ENCODE measurements around the gene PRKN. TPM values are rescaled to one million over a fixed set of nuclear protein-coding genes. Genes with fewer than 3 reads are reported as not detected.

PRKN gene
- total and polyA plus RNA-seq, 2 experiments from 2014 or later: 1.2 to 2.3 TPM

- Histone ChIP-seq H3K27me3 (replicated peaks; ENCODE audit: insufficient read depth) (no peaks in the 10 kb centered on the region), H2AFZ (no peak overlapping the region), H3K9me3 (ENCODE audit: low read depth) (no peaks in the 10 kb centered on the region), H3K9me2 (ENCODE audit: insufficient read depth) (no peaks in the 10 kb centered on the region), H4K20me1 (ENCODE audit: insufficient read depth) (no peaks in the 10 kb centered on the region), H3K27ac (no peak overlapping the region), H3K4me3 (no peak overlapping the region), H3K79me2 (ENCODE audit: insufficient read depth) (no peaks in the 10 kb centered on the region), H3K36me3 (ENCODE audit: low read depth) (no peaks in the 10 kb centered on the region), H3F3A (ENCODE audit: insufficient read depth) (no peaks in the 10 kb centered on the region), H3K4me1 (ENCODE audit: insufficient read depth) (no peaks in the 10 kb centered on the region), H3K9ac (no peak overlapping the region), H3K4me2 (ENCODE audit: unreplicated experiment) (no peak overlapping the region)
- TF ChIP-seq EZH2phosphoT487 (IDR thresholded peaks at IDR 0.05; ENCODE audit: insufficient read depth, low read depth): no peak
- no peak for TF ChIP-seq EZH2 (IDR thresholded peaks at IDR 0.05; ENCODE audit: insufficient read depth, poor library complexity, severe bottlenecking)
- in situ Hi-C loops (cut with MboI): no loop called here
- DNase-seq: no peak
- 40 to 47% methylated on average over 3 of the region's 3 CpGs for WGBS, 2 experiments (ENCODE audit: low coverage in 1 of 2, low lambda C conversion rate in 2 of 2, missing lambda C conversion rate in 2 of 2)
Observed at GRCh38 chr6:161564952-161565351, 1162.6 kb downstream of the PRKN start.

- no peaks in the 10 kb centered on the region for H3K9me3 ChIP-seq (ENCODE audit: low read depth)
- no peak overlapping the region for H3K9ac ChIP-seq
- H3K27me3 ChIP-seq (replicated peaks; ENCODE audit: insufficient read depth): no peaks in the 10 kb centered on the region
- no peak for DNase-seq
- H3K79me2 ChIP-seq (ENCODE audit: insufficient read depth): no peaks in the 10 kb centered on the region
- in situ Hi-C loops (cut with MboI): no loop called here
- H3K36me3 ChIP-seq (ENCODE audit: low read depth): no peaks in the 10 kb centered on the region
- WGBS, 2 experiments (ENCODE audit: low coverage in 1 of 2, low lambda C conversion rate in 2 of 2, missing lambda C conversion rate in 2 of 2): 43 to 48% methylated on average over 9 of the region's 9 CpGs
- H4K20me1 ChIP-seq (ENCODE audit: insufficient read depth): no peaks in the 10 kb centered on the region
- no peaks in the 10 kb centered on the region for H3F3A ChIP-seq (ENCODE audit: insufficient read depth)
- no peak for TF ChIP-seq EZH2 (IDR thresholded peaks at IDR 0.05; ENCODE audit: insufficient read depth, poor library complexity, severe bottlenecking)
- H3K9me2 ChIP-seq (ENCODE audit: insufficient read depth): no peaks in the 10 kb centered on the region
- no peak overlapping the region for H3K27ac ChIP-seq
- H3K4me3 ChIP-seq: no peak overlapping the region
- H3K4me2 ChIP-seq (ENCODE audit: unreplicated experiment): no peak overlapping the region
- no peak overlapping the region for H2AFZ ChIP-seq
- H3K4me1 ChIP-seq (ENCODE audit: insufficient read depth): no peaks in the 10 kb centered on the region
Observed at GRCh38 chr6:161561908-161562307, 1165.7 kb downstream of the PRKN start.

- H3K9me3 ChIP-seq (ENCODE audit: low read depth): no peaks in the 10 kb centered on the region
- no peak overlapping the region for H2AFZ ChIP-seq
- no peak overlapping the region for H3K27ac ChIP-seq
- no peak for DNase-seq
- H3K27me3 ChIP-seq (replicated peaks; ENCODE audit: insufficient read depth): no peaks in the 10 kb centered on the region
- no peaks in the 10 kb centered on the region for H3K36me3 ChIP-seq (ENCODE audit: low read depth)
- H3K9me2 ChIP-seq (ENCODE audit: insufficient read depth): no peaks in the 10 kb centered on the region
- no peaks in the 10 kb centered on the region for H3K79me2 ChIP-seq (ENCODE audit: insufficient read depth)
- H3K4me1 ChIP-seq (ENCODE audit: insufficient read depth): no peaks in the 10 kb centered on the region
- no peak overlapping the region for H3K4me3 ChIP-seq
- in situ Hi-C loops (cut with MboI): no loop called here
- H3K9ac ChIP-seq: no peak overlapping the region
- 50 to 53% methylated on average over 9 of the region's 9 CpGs for WGBS, 2 experiments (ENCODE audit: low coverage in 1 of 2, low lambda C conversion rate in 2 of 2, missing lambda C conversion rate in 2 of 2)
- TF ChIP-seq EZH2phosphoT487 (IDR thresholded peaks at IDR 0.05; ENCODE audit: insufficient read depth, low read depth) (no peak), EZH2 (IDR thresholded peaks at IDR 0.05; ENCODE audit: insufficient read depth, poor library complexity, severe bottlenecking) (no peak)
- no peaks in the 10 kb centered on the region for H3F3A ChIP-seq (ENCODE audit: insufficient read depth)
- no peak overlapping the region for H3K4me2 ChIP-seq (ENCODE audit: unreplicated experiment)
- H4K20me1 ChIP-seq (ENCODE audit: insufficient read depth): no peaks in the 10 kb centered on the region
Observed at GRCh38 chr6:161557333-161558107, 1170.0 kb downstream of the PRKN start.

GRCh38 chr6:161554883-161555282, 1172.7 kb downstream of the PRKN start:
- Histone ChIP-seq H3K36me3 (ENCODE audit: low read depth) (no peaks in the 10 kb centered on the region), H3K9me3 (ENCODE audit: low read depth) (no peaks in the 10 kb centered on the region), H3K27me3 (replicated peaks; ENCODE audit: insufficient read depth) (no peaks in the 10 kb centered on the region), H3K4me2 (ENCODE audit: unreplicated experiment) (no peak overlapping the region), H3K4me3 (no peak overlapping the region), H3K27ac (no peak overlapping the region), H3K4me1 (ENCODE audit: insufficient read depth) (no peaks in the 10 kb centered on the region), H2AFZ (no peak overlapping the region), H3F3A (ENCODE audit: insufficient read depth) (no peaks in the 10 kb centered on the region), H3K9me2 (ENCODE audit: insufficient read depth) (no peaks in the 10 kb centered on the region), H3K9ac (no peak overlapping the region), H3K79me2 (ENCODE audit: insufficient read depth) (no peaks in the 10 kb centered on the region), H4K20me1 (ENCODE audit: insufficient read depth) (no peaks in the 10 kb centered on the region)
- TF ChIP-seq EZH2phosphoT487 (IDR thresholded peaks at IDR 0.05; ENCODE audit: insufficient read depth, low read depth) (no peak), EZH2 (IDR thresholded peaks at IDR 0.05; ENCODE audit: insufficient read depth, poor library complexity, severe bottlenecking) (no peak)
- DNase-seq: no peak
- in situ Hi-C loops (cut with MboI): no loop called here
